Neural cell (in vitro differentiated cells): ENCODE data around the gene POU1F1.

Experiments used
- CTCF ChIP-seq: fragments of 450-650 bp; IDR thresholded peaks from 2 replicates; pipeline ENCODE4 v1.5.1; 2014; ENCODE audit warnings: antibody characterized with exemption, mild to moderate bottlenecking, moderate library complexity; ENCODE audit not compliant: poor library complexity, severe bottlenecking
- EZH2 ChIP-seq: fragments of 200-600, 300-800 bp; shearing (Covaris generic), sonication (generic); IDR thresholded peaks from 2 replicates; pipeline ENCODE4 v1.6.1; 2014; ENCODE audit warnings: antibody characterized with exemption, low read length, borderline replicate concordance, mild to moderate bottlenecking; ENCODE audit not compliant: insufficient read depth, poor library complexity, severe bottlenecking
- MXI1 ChIP-seq: fragments of 450-650 bp; conservative IDR thresholded peaks from 2 replicates; pipeline ENCODE4 v1.6.1; 2014; ENCODE audit warnings: antibody characterized with exemption, mild to moderate bottlenecking; ENCODE audit not compliant: poor library complexity, severe bottlenecking
- POLR2AphosphoS5 ChIP-seq: IDR thresholded peaks from 2 replicates; pipeline ENCODE4 v1.6.1; 2012
- RAD21 ChIP-seq: fragments of 450-650 bp; conservative IDR thresholded peaks from 2 replicates; pipeline ENCODE4 v1.6.1; 2014; ENCODE audit warnings: antibody characterized with exemption, mild to moderate bottlenecking, moderate library complexity
- REST ChIP-seq: IDR thresholded peaks from 2 replicates; pipeline ENCODE4 v1.6.1; 2012; ENCODE audit warnings: borderline replicate concordance
- SMC3 ChIP-seq: fragments of 450-650 bp; conservative IDR thresholded peaks from 2 replicates; pipeline ENCODE4 v1.6.1; 2014; ENCODE audit warnings: antibody characterized with exemption, mild to moderate bottlenecking, moderate library complexity; ENCODE audit not compliant: poor library complexity

DNA sequence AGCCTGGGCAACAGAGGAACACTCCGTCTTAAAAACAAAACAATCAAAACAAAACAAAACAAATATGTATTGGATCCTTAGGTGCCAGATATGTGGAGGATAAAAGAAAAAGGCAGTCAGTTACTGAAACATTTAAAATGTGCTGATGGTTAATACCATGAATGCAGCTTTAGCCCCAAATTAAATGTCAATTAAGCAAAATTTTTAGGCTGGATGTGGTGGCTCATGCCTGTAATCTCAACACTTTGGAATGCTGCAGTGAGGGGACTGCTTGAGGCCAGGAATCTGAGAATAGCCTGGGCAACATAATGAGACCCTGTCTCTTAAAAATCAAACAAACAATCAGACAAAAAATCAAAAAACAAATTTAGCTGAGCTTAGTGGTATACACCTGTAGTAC, 57.8 kb downstream of the POU1F1 start:
- no peak for TF ChIP-seq POLR2AphosphoS5
- TF ChIP-seq RAD21 = no peak
- no peak for TF ChIP-seq CTCF
- no peak for TF ChIP-seq EZH2
- TF ChIP-seq MXI1 = no peak
- TF ChIP-seq SMC3 = no peak
- TF ChIP-seq REST = no peak
